ENCODE results near the gene KAZN.

Gene KAZN

DNA sequence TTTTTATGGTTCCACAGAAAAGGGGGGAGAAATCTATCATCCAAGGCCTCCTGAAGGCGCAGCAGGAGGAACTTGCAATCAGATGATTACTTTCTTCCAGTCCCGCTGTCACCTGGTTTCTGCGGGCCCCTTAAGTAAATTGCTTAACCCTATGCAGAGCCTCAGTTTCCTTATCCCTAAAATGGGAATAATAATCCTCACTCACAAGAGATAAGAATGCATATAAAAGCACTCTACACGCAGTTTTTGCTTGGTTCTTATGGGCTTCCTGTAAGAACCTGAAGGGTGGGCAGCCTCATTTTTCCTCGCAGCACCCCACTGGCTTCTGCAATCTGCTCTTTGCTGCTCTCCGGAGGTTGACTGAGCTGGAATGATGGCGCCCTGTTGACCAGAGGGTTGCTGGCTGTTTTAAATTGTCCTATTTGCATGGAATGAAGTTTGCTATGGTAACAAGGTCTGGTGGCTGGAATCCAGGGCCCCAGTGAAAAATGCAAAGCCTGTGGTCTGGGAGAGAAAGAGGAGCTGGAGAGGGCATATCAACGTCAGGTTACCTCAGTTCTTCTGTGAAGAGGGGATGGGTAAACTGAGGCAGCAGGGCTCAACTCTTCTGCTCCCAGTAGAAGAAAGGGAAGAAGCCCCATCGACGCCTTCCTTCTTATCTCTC lies 1.0 kb upstream of the KAZN start:
- DNase-seq (ENCODE audit: low spot score in 2 of 2), result no peak
- Mint-ChIP-seq H3K4me1 (peaks cover 3% of the 10 kb centered on the region), H3K27ac (no peak overlapping the region), H3K4me3 (no peak overlapping the region), H3K27me3 (peaks cover 19% of the 10 kb centered on the region), H3K9me3 (peaks cover 4% of the 10 kb centered on the region), H3K36me3 (no peaks in the 10 kb centered on the region)
- ATAC-seq (ENCODE audit: low read depth), result no peak

DNA sequence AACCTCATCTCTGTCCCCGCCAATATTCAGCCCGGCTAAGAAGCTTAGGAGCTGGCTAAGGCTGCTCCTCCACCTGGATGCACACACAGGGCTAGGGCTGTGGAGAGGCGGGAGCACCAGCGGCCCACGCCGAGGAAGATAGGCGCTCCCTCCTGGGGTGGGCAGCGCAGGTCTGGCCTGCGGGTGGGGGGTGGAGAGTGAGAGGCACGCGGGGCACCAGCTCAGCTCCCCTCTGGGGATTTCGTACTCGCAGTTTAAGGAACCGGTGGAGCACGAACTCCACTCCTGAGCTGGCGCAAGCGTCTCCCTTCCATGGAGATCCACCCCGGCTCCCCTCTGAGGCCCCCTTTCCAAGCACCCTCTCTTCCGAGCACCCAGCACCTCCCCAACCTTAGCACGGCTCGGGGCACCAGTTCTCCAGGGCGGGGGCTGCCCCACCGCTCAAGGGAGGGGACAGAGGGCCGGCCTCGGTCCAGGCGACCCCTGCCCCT lies 433 bp upstream of the KAZN start:
- peaks cover 4% of the 10 kb centered on the region for H3K9me3 Mint-ChIP-seq
- no peak overlapping the region for H3K4me3 Mint-ChIP-seq
- DNase-seq (ENCODE audit: low spot score in 2 of 2), result no peak
- H3K27ac Mint-ChIP-seq, result no peak overlapping the region
- H3K36me3 Mint-ChIP-seq, result no peaks in the 10 kb centered on the region
- ATAC-seq (ENCODE audit: low read depth), result no peak
- H3K4me1 Mint-ChIP-seq, result peaks cover 3% of the 10 kb centered on the region
- peaks cover 19% of the 10 kb centered on the region for H3K27me3 Mint-ChIP-seq

DNA sequence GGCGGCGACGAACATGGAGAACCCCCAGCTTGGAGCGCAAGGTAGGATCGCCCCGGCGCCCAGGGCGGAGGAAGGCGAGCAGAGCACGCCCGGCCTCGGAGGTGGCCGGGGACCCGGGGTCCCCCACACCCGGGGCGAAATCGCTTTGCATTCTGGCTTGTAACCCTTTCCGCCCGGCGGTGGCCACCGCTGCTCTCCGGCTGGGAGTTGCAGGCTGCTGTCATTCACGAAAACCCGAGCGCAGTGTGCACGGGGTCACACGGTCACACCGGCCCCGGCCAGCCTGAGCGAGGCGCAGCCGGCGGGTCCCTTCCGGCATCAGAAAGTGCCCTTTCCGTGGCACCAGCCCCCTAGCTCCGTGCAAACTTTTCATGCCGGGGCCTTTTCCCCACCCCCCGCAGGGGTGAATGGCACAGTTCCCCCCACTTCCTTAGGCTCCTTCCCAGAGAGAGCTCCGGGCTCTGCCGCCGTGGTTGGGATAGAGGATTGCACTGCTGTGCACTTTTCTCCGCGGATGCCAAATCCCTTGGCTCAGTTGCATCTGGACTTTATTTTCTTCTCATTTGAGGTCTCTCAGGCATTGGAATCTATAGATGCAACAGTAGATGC lies 802 bp downstream of the KAZN start:
- H3K9me3 Mint-ChIP-seq, result peaks cover 4% of the 10 kb centered on the region
- no peak overlapping the region for H3K27ac Mint-ChIP-seq
- DNase-seq (ENCODE audit: low spot score in 2 of 2) (no peak), ATAC-seq (ENCODE audit: low read depth) (no peak)
- peaks cover 3% of the 10 kb centered on the region for H3K4me1 Mint-ChIP-seq
- no peak overlapping the region for H3K4me3 Mint-ChIP-seq
- H3K27me3 Mint-ChIP-seq, result peaks cover 18% of the 10 kb centered on the region
- no peaks in the 10 kb centered on the region for H3K36me3 Mint-ChIP-seq

DNA sequence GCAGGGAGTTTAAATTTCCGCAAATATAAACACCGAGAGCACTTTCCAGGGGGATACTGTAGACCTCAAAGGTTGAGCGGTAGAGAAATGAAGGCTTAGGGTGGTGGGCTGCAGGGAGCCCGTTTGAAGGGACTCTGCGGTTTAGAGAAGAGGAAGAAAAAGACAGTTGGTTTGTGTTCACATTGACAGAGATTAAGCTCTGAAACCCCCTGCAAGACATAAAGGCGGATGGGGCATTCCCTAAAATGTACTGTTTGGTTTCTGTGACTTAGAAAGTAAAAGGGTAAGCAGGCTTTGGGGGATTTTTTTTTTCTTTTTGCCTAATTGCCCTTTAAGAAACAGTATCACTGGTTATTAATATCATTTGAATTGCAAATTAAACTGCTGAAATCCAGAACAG lies 1.3 kb downstream of the KAZN start:
- ATAC-seq (ENCODE audit: low read depth) (no peak), DNase-seq (ENCODE audit: low spot score in 2 of 2) (no peak)
- H3K9me3 Mint-ChIP-seq, result peaks cover 4% of the 10 kb centered on the region
- H3K4me3 Mint-ChIP-seq, result no peak overlapping the region
- no peaks in the 10 kb centered on the region for H3K36me3 Mint-ChIP-seq
- H3K27ac Mint-ChIP-seq, result no peak overlapping the region
- peaks cover 3% of the 10 kb centered on the region for H3K4me1 Mint-ChIP-seq
- peaks cover 18% of the 10 kb centered on the region for H3K27me3 Mint-ChIP-seq

DNA sequence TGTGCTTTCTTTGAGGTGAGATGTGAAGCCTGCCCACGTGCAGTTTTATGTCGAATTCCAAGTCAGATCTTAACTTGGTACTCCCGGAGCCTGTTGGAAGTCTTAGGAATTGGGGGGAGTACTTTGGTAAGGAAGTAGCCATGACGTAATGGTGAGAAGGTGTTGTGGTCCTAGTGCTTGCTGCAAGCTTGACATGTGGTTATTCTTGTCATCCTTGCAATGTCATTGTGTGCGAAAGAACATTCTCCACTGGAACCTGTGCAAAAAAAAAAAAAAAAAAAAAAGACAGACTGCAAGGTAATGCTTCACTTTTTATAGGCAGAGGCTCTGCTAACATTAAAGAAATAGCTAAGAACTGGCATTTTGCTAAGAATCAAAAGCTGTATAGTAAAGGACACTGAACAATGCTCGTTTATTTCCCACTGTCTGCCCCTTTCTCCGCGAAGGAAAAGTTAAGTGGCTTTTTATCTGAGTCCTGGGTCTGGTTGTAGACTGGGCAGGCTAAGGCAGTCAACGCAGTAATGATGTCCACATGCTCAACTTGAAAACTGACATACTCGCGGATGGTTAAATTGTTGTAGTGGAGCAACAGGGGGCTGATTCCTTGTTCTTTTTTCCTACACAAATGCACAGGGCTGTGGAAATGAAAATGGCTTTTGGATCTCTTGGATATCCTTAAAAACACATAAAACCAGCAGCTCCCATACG lies 2.1 kb downstream of the KAZN start:
- ATAC-seq (ENCODE audit: low read depth) (no peak), DNase-seq (ENCODE audit: low spot score in 2 of 2) (no peak)
- peaks cover 4% of the 10 kb centered on the region for H3K9me3 Mint-ChIP-seq
- peaks cover 19% of the 10 kb centered on the region for H3K27me3 Mint-ChIP-seq
- no peak overlapping the region for H3K4me3 Mint-ChIP-seq
- no peaks in the 10 kb centered on the region for H3K36me3 Mint-ChIP-seq
- peaks cover 3% of the 10 kb centered on the region for H3K4me1 Mint-ChIP-seq
- H3K27ac Mint-ChIP-seq, result no peak overlapping the region

- H3K27me3 Mint-ChIP-seq, result peaks cover 16% of the 10 kb centered on the region
- H3K4me3 Mint-ChIP-seq, result no peak overlapping the region
- no peak for ATAC-seq (ENCODE audit: low read depth)
- H3K36me3 Mint-ChIP-seq, result no peaks in the 10 kb centered on the region
- peaks cover 3% of the 10 kb centered on the region for H3K4me1 Mint-ChIP-seq
- H3K27ac Mint-ChIP-seq, result no peak overlapping the region
- H3K9me3 Mint-ChIP-seq, result no peaks in the 10 kb centered on the region
- no peak for DNase-seq (ENCODE audit: low spot score in 2 of 2)
Observed at GRCh38 chr1:14602136-14602535, 3.7 kb downstream of the KAZN start.

GRCh38 chr1:14603645-14604044 lies 5.2 kb downstream of the KAZN start:
- peaks cover 18% of the 10 kb centered on the region for H3K27me3 Mint-ChIP-seq

DNA sequence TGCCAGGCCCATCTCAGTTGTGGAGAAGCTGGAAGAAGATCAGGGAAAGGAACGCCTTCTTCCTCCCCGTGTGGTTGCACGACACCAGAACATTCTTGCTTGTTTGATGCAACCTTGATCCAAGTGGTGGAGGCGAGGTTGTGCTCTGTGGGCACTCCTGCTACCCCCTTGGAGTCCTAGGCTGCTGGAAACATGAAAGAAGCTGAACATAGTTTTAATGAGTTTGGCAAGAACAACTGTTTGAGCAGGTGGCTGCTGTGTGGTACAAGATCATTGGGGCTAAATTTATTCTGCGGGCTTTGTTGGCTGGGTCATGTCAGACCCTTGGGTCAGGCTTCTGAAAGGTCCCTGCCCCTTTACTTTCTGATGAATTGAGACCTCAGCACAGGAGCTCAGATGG lies 5.9 kb downstream of the KAZN start:
- Mint-ChIP-seq H3K36me3 (no peaks in the 10 kb centered on the region), H3K9me3 (no peaks in the 10 kb centered on the region), H3K4me3 (no peak overlapping the region), H3K4me1 (peaks cover 3% of the 10 kb centered on the region), H3K27me3 (peaks cover 18% of the 10 kb centered on the region), H3K27ac (no peak overlapping the region)
- no peak for ATAC-seq (ENCODE audit: low read depth)
- no peak for DNase-seq (ENCODE audit: low spot score in 2 of 2)

More at GRCh38 chr1:14603645-14604044, 5.2 kb downstream of the KAZN start:
- H3K27ac Mint-ChIP-seq, result no peak overlapping the region
- no peak for ATAC-seq (ENCODE audit: low read depth)
- H3K9me3 Mint-ChIP-seq, result no peaks in the 10 kb centered on the region
- peaks cover 3% of the 10 kb centered on the region for H3K4me1 Mint-ChIP-seq
- no peaks in the 10 kb centered on the region for H3K36me3 Mint-ChIP-seq
- no peak for DNase-seq (ENCODE audit: low spot score in 2 of 2)
- no peak overlapping the region for H3K4me3 Mint-ChIP-seq

- DNase-seq (ENCODE audit: low spot score in 2 of 2) (no peak), ATAC-seq (ENCODE audit: low read depth) (no peak)
- H3K27me3 Mint-ChIP-seq, result peaks cover 12% of the 10 kb centered on the region
- no peaks in the 10 kb centered on the region for H3K36me3 Mint-ChIP-seq
- no peak overlapping the region for H3K27ac Mint-ChIP-seq
- no peaks in the 10 kb centered on the region for H3K4me1 Mint-ChIP-seq
- no peak overlapping the region for H3K4me3 Mint-ChIP-seq
- H3K9me3 Mint-ChIP-seq, result no peaks in the 10 kb centered on the region
Observed at GRCh38 chr1:14605945-14606344, 7.5 kb downstream of the KAZN start.

DNA sequence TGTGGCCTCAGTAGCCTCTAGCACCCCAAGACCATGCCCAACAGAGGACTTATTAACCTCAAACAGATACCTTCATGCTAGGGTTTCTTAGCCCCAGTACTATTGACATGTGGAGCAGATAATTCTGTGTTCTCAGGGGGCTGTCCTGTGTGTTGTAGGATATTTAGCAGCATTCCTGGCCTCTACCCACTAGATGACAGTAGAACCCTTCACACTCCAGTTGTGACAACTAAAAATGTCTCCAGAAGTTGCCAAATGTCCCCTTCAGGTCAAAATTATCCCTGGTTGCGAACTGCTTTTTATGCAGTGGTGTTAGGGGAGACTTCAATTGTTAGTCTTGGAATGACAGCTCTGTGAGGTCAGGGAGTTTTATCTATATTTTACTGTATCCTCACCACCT lies 8.1 kb downstream of the KAZN start:
- no peak overlapping the region for H3K4me3 Mint-ChIP-seq
- H3K36me3 Mint-ChIP-seq, result no peaks in the 10 kb centered on the region
- peaks cover 7% of the 10 kb centered on the region for H3K27me3 Mint-ChIP-seq
- DNase-seq (ENCODE audit: low spot score in 2 of 2), result no peak
- H3K27ac Mint-ChIP-seq, result no peak overlapping the region
- H3K4me1 Mint-ChIP-seq, result no peaks in the 10 kb centered on the region
- no peak for ATAC-seq (ENCODE audit: low read depth)
- H3K9me3 Mint-ChIP-seq, result no peaks in the 10 kb centered on the region

DNA sequence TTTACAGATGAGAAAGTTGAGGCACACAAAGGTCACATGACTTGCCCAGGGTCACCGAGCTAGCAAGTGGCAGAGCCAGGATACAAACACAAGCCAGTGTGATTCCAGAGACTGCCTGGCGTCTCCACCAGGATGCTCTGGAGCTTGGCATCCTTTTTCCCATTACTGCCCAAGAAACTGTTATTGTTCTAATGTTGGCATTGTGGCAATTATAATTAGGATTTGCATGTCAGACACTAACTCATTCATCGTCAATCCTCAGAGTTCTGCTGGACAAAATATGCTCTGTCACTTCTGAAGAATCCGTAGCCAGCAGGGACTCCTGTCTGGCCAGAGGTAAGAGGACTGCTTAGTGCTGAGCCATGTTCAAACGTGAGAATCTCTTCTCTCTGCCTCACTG lies 8.8 kb downstream of the KAZN start:
- H3K36me3 Mint-ChIP-seq, result no peaks in the 10 kb centered on the region
- no peaks in the 10 kb centered on the region for H3K4me1 Mint-ChIP-seq
- H3K4me3 Mint-ChIP-seq, result no peak overlapping the region
- no peak for ATAC-seq (ENCODE audit: low read depth)
- H3K9me3 Mint-ChIP-seq, result no peaks in the 10 kb centered on the region
- peaks cover 4% of the 10 kb centered on the region for H3K27me3 Mint-ChIP-seq
- no peak for DNase-seq (ENCODE audit: low spot score in 2 of 2)
- no peak overlapping the region for H3K27ac Mint-ChIP-seq

DNA sequence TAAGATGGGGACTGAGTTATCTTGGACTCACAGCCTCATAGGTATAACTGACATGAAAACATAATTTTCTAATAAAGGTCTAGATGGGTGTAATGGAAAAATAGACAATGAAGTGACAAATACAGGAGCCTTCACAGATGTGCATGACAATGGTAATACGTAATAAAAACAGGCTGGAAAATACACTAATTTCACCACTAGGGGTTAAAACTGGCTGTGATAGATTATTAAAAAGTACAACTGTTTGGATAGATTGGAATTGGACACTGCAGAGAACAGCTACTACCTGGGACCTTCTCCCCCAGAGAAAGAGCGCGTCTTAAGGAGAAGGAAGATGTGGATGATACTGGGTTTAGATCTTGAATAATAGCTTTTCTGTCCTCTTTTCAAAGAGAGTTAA lies 9.8 kb downstream of the KAZN start:
- no peaks in the 10 kb centered on the region for H3K36me3 Mint-ChIP-seq
- no peak overlapping the region for H3K4me3 Mint-ChIP-seq
- H3K9me3 Mint-ChIP-seq, result no peaks in the 10 kb centered on the region
- H3K4me1 Mint-ChIP-seq, result no peaks in the 10 kb centered on the region
- ATAC-seq (ENCODE audit: low read depth) (no peak), DNase-seq (ENCODE audit: low spot score in 2 of 2) (no peak)
- no peak overlapping the region for H3K27ac Mint-ChIP-seq
- peaks cover 3% of the 10 kb centered on the region for H3K27me3 Mint-ChIP-seq

DNA sequence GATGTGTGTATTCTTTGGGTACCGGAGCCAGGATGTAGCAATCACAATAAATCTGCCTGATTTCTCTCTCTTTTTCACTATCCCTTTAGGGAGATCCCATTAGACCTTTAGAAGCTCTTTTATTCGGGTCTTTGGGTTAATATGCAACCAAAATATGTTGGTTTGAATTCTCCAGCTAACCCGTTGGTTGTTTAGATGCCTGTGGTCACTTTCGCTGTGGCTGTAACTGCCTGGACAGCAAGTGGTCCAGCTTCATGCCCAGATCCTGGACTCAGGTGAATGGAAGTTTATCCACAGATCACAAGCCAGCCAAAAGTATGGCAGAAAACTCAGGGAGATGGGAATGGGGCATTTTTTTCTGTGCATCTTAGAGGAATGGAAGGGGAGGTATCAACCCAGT lies 12.3 kb downstream of the KAZN start:
- H3K27ac Mint-ChIP-seq, result no peak overlapping the region
- ATAC-seq (ENCODE audit: low read depth) (no peak), DNase-seq (ENCODE audit: low spot score in 2 of 2) (no peak)
- no peaks in the 10 kb centered on the region for H3K9me3 Mint-ChIP-seq
- H3K36me3 Mint-ChIP-seq, result no peaks in the 10 kb centered on the region
- H3K4me1 Mint-ChIP-seq, result no peaks in the 10 kb centered on the region
- no peak overlapping the region for H3K4me3 Mint-ChIP-seq
- H3K27me3 Mint-ChIP-seq, result peaks cover 5% of the 10 kb centered on the region

DNA sequence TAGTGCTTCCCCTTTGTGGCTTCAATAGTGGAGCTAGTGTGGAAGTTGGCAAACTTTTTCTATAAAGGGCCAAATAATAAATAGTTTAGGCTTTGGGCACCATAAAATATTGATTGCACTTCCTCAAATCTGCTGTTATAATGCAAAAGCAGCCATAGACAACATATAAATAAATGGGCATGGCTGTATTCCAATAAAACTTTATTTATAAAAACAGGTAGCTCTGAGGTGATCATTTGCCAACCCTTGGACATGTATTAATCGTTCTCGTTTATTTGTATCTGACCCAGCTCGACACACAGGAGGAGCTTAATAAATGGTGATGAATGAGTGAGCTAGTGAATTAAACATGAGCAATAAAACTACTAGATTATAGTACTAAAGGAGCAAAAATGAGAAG lies 13.3 kb downstream of the KAZN start:
- Mint-ChIP-seq H3K4me1 (no peaks in the 10 kb centered on the region), H3K36me3 (no peaks in the 10 kb centered on the region), H3K27ac (no peak overlapping the region), H3K9me3 (no peaks in the 10 kb centered on the region), H3K27me3 (peaks cover 5% of the 10 kb centered on the region), H3K4me3 (no peak overlapping the region)
- DNase-seq (ENCODE audit: low spot score in 2 of 2) (no peak), ATAC-seq (ENCODE audit: low read depth) (no peak)

Data from memory B cell (primary cell).